GM18519 (cell line): ENCODE measurements around the gene ACSM6.

ENCODE experiments used
- ATAC-seq: cut with Tn5 transposase; IDR thresholded peaks from one replicate; pipeline ENCODE4 v1.9.1; 2021; ENCODE audit warnings: mild to moderate bottlenecking, moderate library complexity; ENCODE audit not compliant: unreplicated experiment, low FRiP score

Gene ACSM6

DNA sequence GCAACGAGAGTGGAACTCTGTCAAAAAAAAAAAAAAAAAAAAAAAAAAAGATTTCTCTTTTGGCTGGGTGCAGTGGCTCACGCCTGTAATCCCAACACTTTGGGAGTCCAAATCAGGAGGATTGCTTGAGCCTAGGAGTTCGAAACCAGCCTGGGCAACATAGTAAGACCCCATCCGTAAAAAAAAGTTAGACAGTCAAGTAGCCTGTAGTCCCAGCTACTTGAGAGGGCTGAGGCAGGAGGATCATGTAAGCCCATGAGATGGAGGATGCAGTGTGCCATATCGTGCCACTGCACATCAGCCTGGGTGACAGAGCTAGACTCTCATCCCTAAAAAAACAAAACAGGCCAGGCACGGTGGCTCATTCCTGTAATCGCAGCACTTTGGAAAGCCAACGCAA lies 71.5 kb downstream of the ACSM6 start:
- ATAC-seq: no peak

DNA sequence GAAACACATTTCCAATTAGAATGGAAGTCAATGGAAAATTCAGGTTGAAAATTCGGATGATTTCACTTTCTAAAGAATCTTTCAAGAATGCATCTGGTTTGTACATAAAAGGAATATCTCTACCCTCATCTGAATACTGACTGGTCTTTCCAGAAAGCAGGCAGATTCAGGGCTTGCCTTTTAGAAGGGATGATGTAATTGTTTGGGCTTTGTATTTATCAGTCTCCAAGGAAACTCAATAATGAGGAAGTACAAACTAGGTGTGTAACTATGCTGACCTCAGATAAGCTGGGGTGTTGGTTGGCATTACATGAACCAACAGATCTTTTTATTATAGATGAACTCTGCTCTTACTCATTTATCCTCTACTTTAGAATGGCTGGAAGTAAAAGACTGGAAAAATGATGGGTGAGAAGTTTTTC lies 72.6 kb downstream of the ACSM6 start:
- ATAC-seq: peak; percentile 93

DNA sequence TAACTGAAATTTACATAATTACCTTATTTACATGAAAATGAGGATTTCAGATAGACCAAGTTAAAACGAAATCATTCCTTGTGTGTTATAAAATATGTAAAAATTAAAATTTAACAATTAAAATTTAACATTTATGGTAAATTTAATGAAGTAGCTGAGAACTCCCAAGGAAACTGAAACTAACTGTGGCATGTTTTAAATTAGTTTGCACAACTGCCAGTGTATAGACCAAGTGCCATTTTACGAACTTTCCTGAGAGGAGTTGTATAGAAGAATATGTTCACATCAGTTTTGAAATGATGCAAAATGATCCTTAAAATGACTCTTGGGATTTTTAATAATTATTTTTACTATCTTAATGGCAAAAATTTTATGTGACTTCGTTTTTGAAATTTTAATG lies 73.2 kb downstream of the ACSM6 start:
- ATAC-seq: no peak

DNA sequence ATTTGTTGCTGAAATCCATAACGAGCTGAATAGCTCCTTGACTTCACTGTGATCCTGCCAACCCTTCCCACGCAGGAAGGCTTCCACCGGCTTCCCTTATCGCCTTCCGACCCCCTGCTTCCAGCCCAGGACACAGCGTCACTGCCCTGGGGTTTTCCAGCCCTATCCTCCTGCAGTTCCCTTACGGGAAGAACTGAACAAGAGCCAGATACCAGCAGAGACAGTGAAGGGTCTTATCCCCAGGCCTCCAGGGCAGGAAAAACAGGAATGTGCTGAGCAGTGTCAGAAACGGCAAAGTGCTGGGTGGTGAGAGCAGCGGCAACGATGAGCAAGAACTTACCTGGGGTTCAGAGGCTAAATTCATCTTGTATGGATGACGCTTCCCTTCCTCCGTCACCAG lies 74.4 kb downstream of the ACSM6 start:
- ATAC-seq: no peak

DNA sequence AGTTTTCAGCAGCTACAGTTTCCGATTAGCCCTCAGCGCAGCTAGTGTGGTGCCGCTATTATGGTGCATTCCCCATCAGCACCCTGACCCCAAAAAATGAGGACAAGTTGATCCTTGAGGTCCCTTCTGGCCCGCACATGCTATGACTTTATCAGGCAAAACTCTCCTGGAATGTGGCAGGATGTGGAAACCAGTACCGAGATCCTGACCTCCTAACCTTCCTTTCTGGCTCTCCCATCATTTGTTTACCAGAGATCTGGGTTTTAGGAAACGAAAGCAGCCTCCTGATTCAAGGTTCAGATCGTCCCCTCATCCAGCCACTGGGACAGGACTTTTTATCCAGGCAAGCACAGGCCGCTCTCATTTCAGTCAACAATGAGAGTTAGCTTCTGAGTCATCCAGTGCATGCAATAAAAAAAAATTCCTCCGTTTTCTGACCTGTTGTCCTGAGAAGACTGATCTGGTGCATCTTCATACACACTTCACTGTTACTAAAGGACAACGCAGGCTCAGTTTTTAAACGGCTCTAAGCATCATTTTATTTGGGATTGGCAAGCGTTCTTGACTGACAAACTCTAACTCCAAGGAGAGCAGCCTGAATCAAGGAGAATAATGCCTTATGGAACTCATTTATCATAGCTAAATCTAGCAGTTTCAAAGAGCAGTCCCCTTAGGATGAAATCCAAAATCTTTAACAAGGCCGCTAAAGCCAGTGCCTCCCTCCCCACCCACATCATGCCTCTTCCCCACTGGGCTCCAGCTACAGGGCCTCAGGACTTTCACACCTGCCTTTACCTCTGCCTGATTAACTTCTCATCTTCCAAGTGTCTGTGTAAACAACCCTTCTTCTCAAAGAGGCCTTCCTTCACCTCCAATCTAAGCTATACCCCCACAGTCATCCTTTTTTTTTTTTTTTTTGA lies 79.6 kb downstream of the ACSM6 start:
- ATAC-seq: no peak

DNA sequence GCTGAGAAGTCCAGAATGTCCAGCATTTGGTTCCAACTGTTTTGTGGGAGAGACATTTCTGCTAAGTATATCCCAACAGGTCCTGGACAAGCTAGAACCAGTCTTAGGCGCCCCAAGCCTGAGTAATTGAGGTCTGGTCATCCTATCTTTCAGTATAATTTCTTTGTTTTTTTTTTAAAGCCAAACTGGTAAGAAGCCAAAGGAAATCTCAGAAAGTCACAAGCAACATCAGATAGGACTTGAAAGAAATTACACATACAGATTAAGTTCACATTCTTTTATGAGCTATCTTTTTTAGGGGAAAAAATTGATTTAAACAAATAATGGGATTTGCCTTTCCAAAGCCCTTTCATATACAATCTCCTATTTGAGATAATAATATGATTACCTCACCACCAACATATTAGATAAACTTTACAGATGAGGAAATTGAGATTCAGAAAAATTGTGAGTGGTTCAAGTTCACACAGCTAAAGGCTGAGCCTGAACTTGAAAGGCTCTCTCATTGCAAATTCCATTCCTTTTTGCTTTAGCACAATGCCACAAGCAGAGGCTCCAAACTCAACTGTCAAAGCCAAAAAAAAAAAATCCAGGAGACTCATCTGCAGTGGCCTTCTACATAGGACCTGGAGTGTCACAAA lies 81.8 kb downstream of the ACSM6 start:
- ATAC-seq: no peak

DNA sequence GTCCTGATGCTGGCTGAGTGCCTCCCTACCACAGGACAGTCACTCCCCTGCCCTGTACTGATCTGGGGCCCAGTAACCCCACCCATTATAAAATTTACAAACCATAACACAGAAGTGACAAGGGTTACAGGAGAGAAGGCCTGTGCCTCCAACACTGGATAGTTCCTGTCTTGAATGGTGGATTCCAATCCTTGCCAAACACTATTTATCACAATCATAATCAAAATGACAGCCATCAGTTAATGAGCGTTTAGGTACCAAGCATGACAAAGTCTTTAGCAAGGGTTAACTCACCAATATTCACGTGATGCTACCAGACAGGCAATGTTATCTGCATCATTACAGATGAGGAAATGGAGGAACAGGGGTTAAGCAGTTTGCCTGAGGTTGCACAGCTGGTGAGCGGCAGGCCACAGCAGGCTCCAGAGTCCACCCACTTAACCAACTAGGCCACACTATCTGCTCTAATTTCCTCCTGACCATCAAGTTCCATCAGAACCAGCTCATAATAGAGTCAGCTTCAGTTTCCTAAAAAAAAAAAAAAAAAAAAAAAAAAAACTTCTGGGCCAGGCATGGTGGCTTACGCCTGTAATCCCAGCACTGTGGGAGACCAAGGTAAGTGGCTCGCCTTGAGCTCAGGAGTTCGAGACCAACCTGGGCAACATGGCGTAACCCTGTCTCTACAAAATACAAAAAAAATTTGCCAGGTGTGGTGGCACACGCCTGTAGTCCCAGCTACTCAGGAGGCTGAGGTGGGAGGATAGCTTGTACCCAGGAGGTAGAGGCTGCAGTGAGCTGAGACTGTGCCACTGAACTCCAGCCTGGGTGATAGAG lies 82.5 kb downstream of the ACSM6 start:
- no peak for ATAC-seq

DNA sequence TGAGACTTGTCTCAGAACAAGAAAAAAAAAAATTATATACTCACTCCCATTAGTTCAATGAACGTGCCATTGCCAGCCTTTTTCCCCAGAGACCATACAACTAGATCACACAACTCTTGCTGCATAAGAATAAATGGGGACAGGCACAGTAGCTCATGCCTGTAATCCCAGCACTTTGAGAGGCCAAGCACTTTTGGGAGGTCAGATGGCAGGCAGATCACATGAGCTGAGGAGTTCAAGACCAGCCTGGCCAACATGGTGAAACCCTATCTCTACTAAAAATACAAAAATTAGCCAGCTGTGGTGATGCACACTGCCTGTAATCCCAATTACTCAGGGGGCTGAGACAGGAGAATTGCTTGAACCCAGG lies 83.1 kb downstream of the ACSM6 start:
- ATAC-seq: no peak

DNA sequence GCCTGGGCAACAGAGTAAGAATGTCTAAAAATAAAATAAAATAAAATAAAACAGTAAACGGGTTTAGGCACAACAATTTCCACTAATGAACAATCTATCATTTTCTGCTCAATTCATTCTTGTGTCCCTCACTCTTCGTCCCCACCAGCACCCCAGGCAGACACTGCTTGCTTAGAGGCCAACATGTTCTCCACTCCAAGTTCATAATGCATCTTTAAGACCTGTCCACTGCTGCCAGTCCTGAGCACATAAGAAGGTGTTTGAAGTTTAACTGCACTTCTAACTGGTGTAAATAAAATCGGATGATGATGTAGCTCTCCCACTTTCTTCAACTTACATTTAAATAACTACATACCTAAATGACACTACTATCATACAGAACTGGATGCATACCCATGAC lies 83.6 kb downstream of the ACSM6 start:
- ATAC-seq: no peak
